SU-DHL-6 (cell line): ENCODE measurements around the gene RESF1.

ENCODE experiments used
- CTCF ChIP-seq: fragments of 200-600 bp; sonication (generic); IDR thresholded peaks from one replicate; pipeline ENCODE4 v1.5.1; 2017; ENCODE audit warnings: antibody characterized with exemption, mild to moderate bottlenecking, low read length, moderate library complexity; ENCODE audit not compliant: insufficient read depth, poor library complexity, severe bottlenecking
- EZH2phosphoT487 ChIP-seq: fragments of 200-600 bp; sonication (generic), shearing (Covaris generic); conservative IDR thresholded peaks from 2 replicates; pipeline ENCODE4 v1.6.1; 2018; ENCODE audit warnings: mild to moderate bottlenecking, antibody characterized with exemption, low read length, moderate library complexity, mixed read lengths

- no peak for TF ChIP-seq CTCF
- TF ChIP-seq EZH2phosphoT487: no peak
These were observed 11.0 kb downstream of the RESF1 start for GRCh38 chr12:31970199-31970598.
